Vagina (tissue), 2 donors: Measurements from ENCODE around the gene CSH2. TPM values are rescaled to one million over a fixed set of nuclear protein-coding genes. Genes with fewer than 3 reads are reported as not detected.

Experiments used
- DNase-seq, 2 donors: peaks; one replicate each; pipeline ENCODE4 v3.0.0-alpha.2; 2017; ENCODE audit errors: extremely low spot score in 2 of 2
- H3K27ac ChIP-seq: fragments of 200-600 bp; sonication (generic); one replicate; pipeline ENCODE4 v1.5.1; 2019
- H3K27me3 ChIP-seq: fragments of 200-600 bp; sonication (generic); one replicate; pipeline ENCODE4 v1.5.1; 2019
- H3K36me3 ChIP-seq, 2 donors: fragments of 200-600 bp; sonication (generic); one replicate each; pipeline ENCODE4 v1.5.1; 2017 to 2019
- H3K4me1 ChIP-seq: fragments of 200-600 bp; sonication (generic); one replicate; pipeline ENCODE4 v1.5.1; 2019
- H3K4me3 ChIP-seq, 2 donors: fragments of 200-600 bp; sonication (generic); 1 replicate in 1 of 2; 2 replicates in 1 of 2; pipeline ENCODE4 v1.5.1; 2016 to 2019
- H3K9me3 ChIP-seq: fragments of 200-600 bp; sonication (generic); one replicate; pipeline ENCODE4 v1.5.1; 2019
- CTCF ChIP-seq, 3 experiments: fragments of 450-650 bp in 2 of 3; fragments of 200-600 bp in 1 of 3; sonication (generic) in 1 of 3; IDR thresholded peaks; one replicate each; pipeline ENCODE4 v1.5.1; 2017 to 2019; ENCODE audit warnings: antibody characterized with exemption in 3 of 3, mild to moderate bottlenecking in 2 of 3, moderate library complexity in 2 of 3
- POLR2A ChIP-seq, 2 donors: fragments of 450-650 bp; IDR thresholded peaks; one replicate each; pipeline ENCODE4 v1.6.1; 2017; ENCODE audit warnings: antibody characterized with exemption in 2 of 2, mild to moderate bottlenecking in 2 of 2, moderate library complexity in 2 of 2
- POLR2AphosphoS5 ChIP-seq, 2 donors: sonication (generic); formaldehyde crosslinking; IDR thresholded peaks; one replicate each; pipeline ENCODE4 v1.9.0; 2017; ENCODE audit warnings: antibody characterized with exemption in 2 of 2, mild to moderate bottlenecking in 2 of 2, low read depth in 1 of 2; ENCODE audit not compliant: insufficient read depth in 1 of 2
- intact Hi-C: fragments of 100-400 bp; cut with DNase I; formaldehyde crosslinking; loops from one replicate; pipeline ENCODE4 v1.15.1; 2023
- total RNA-seq: library from RNA; depleted of rRNA; stranded (reverse); fragments of >200 nt; gene quantifications from one replicate; pipeline ENCODE4 v1.2.3, GENCODE V29; 2016

The CSH2 gene
- total RNA-seq, 1 donor from 2014 or later: not detected

- H3K27ac ChIP-seq: no peak overlapping the region
- peaks cover 39% of the 10 kb centered on the region for H3K4me1 ChIP-seq
- H3K4me3 ChIP-seq: no peak overlapping the region
- H3K27me3 ChIP-seq: no peaks in the 10 kb centered on the region
- no peaks in the 10 kb centered on the region for H3K9me3 ChIP-seq
- H3K36me3 ChIP-seq: peaks cover 0 to 78% of the 10 kb centered on the region in 2 donors
- intact Hi-C loops: no loop called here
- DNase-seq: no peak
- no peak for TF ChIP-seq CTCF (IDR thresholded peaks at IDR 0.05)
- TF ChIP-seq POLR2A (IDR thresholded peaks at IDR 0.05): no peak
- no peak for TF ChIP-seq POLR2AphosphoS5 (IDR thresholded peaks at IDR 0.05; ENCODE audit: insufficient read depth in 1 of 2, low read depth in 1 of 2)
Observed at GRCh38 chr17:63832014-63832413, 41.5 kb downstream of the CSH2 start.

GRCh38 chr17:63831505-63831904 lies 42.0 kb downstream of the CSH2 start:
- no peak for TF ChIP-seq POLR2A (IDR thresholded peaks at IDR 0.05)
- no peak for TF ChIP-seq POLR2AphosphoS5 (IDR thresholded peaks at IDR 0.05; ENCODE audit: insufficient read depth in 1 of 2, low read depth in 1 of 2)
- no peak for TF ChIP-seq CTCF (IDR thresholded peaks at IDR 0.05)
- peaks cover 36% of the 10 kb centered on the region for H3K4me1 ChIP-seq
- no peaks in the 10 kb centered on the region for H3K9me3 ChIP-seq
- no peak overlapping the region for H3K4me3 ChIP-seq
- peaks cover 0 to 73% of the 10 kb centered on the region in 2 donors for H3K36me3 ChIP-seq
- intact Hi-C loops: no loop called here
- no peak for DNase-seq
- H3K27me3 ChIP-seq: no peaks in the 10 kb centered on the region
- no peak overlapping the region for H3K27ac ChIP-seq

GRCh38 chr17:63830904-63831491 lies 42.5 kb downstream of the CSH2 start:
- DNase-seq: no peak
- Histone ChIP-seq H3K27ac (no peak overlapping the region), H3K4me3 (no peak overlapping the region), H3K4me1 (peaks cover 41% of the 10 kb centered on the region), H3K36me3 (peaks cover 0 to 68% of the 10 kb centered on the region in 2 donors), H3K27me3 (no peaks in the 10 kb centered on the region), H3K9me3 (no peaks in the 10 kb centered on the region)
- intact Hi-C loops: no loop called here
- TF ChIP-seq POLR2A (IDR thresholded peaks at IDR 0.05): no peak
- TF ChIP-seq POLR2AphosphoS5 (IDR thresholded peaks at IDR 0.05; ENCODE audit: insufficient read depth in 1 of 2, low read depth in 1 of 2): peak in 1 of 2 donors; percentile 5

- intact Hi-C loops: no loop called here
- H3K9me3 ChIP-seq: no peaks in the 10 kb centered on the region
- H3K27ac ChIP-seq: no peak overlapping the region
- no peak for DNase-seq
- TF ChIP-seq POLR2A (IDR thresholded peaks at IDR 0.05): no peak
- no peak for TF ChIP-seq POLR2AphosphoS5 (IDR thresholded peaks at IDR 0.05; ENCODE audit: insufficient read depth in 1 of 2, low read depth in 1 of 2)
- TF ChIP-seq CTCF (IDR thresholded peaks at IDR 0.05): no peak
- H3K27me3 ChIP-seq: no peaks in the 10 kb centered on the region
- H3K36me3 ChIP-seq: peaks cover 0 to 68% of the 10 kb centered on the region in 2 donors
- H3K4me1 ChIP-seq: peaks cover 45% of the 10 kb centered on the region
- H3K4me3 ChIP-seq: no peak overlapping the region
Observed at GRCh38 chr17:63830278-63830677, 43.2 kb downstream of the CSH2 start.

GRCh38 chr17:63828936-63829335 lies 44.5 kb downstream of the CSH2 start:
- no peak for TF ChIP-seq POLR2AphosphoS5 (IDR thresholded peaks at IDR 0.05; ENCODE audit: insufficient read depth in 1 of 2, low read depth in 1 of 2)
- no peak for TF ChIP-seq CTCF (IDR thresholded peaks at IDR 0.05)
- no peak for TF ChIP-seq POLR2A (IDR thresholded peaks at IDR 0.05)
- Histone ChIP-seq H3K27ac (no peak overlapping the region), H3K36me3 (peaks cover 0 to 68% of the 10 kb centered on the region in 2 donors), H3K9me3 (no peaks in the 10 kb centered on the region), H3K4me3 (peak overlapping the region in 1 of 2 donors; percentile 94), H3K4me1 (peaks cover 36% of the 10 kb centered on the region), H3K27me3 (no peaks in the 10 kb centered on the region)
- DNase-seq: no peak
- intact Hi-C loops: no loop called here
